CD14-positive monocyte (primary cell): ENCODE data around the gene POLR3G. TPM values are rescaled to one million over a fixed set of nuclear protein-coding genes. Genes with fewer than 3 reads are reported as not detected.

Experiments used
- DNase-seq, 3 donors: peaks; one replicate each; pipeline ENCODE4 v3.0.0-alpha.2; 2011 to 2022
- H2AFZ ChIP-seq: 2 replicates; pipeline ENCODE4 v1.6.0; 2012; ENCODE audit warnings: mild to moderate bottlenecking, low read depth, low read length, inconsistent platforms; ENCODE audit not compliant: insufficient read depth, poor library complexity, severe bottlenecking
- H3K27ac ChIP-seq, 2 donors: 1 replicate in 1 of 2; 2 replicates in 1 of 2; pipeline ENCODE4 v1.5.1; 2012 to 2013; ENCODE audit warnings: low read length in 2 of 2, control low read depth in 1 of 2, inconsistent platforms in 1 of 2, low read depth in 1 of 2, mild to moderate bottlenecking in 1 of 2
- H3K27me3 ChIP-seq, 2 donors: one replicate each; pipeline versions ENCODE4 v1.6.0 to v1.6.1; 2011 to 2013; ENCODE audit warnings: low read length in 2 of 2; ENCODE audit not compliant: control insufficient read depth in 2 of 2, insufficient read depth in 2 of 2
- H3K36me3 ChIP-seq, 2 donors: replicated peaks in 1 of 2; 1 replicate in 1 of 2; 2 replicates in 1 of 2; pipeline versions ENCODE4 v1.5.1 to v1.6.1; 2012 to 2013; ENCODE audit warnings: low read length in 2 of 2, control low read depth in 1 of 2, inconsistent platforms in 1 of 2, mild to moderate bottlenecking in 1 of 2; ENCODE audit not compliant: insufficient read depth in 2 of 2, control insufficient read depth in 1 of 2
- H3K4me1 ChIP-seq, 2 donors: 1 replicate in 1 of 2; 2 replicates in 1 of 2; pipeline versions ENCODE4 v1.5.1 to v1.6.1; 2012 to 2013; ENCODE audit warnings: low read length in 2 of 2, control low read depth in 1 of 2, inconsistent platforms in 1 of 2, mild to moderate bottlenecking in 1 of 2, moderate library complexity in 1 of 2; ENCODE audit not compliant: insufficient read depth in 2 of 2, control insufficient read depth in 1 of 2
- H3K4me2 ChIP-seq: replicated peaks from 2 replicates; pipeline ENCODE3; 2012; ENCODE audit warnings: low read length, moderate library complexity, mild to moderate bottlenecking; ENCODE audit not compliant: poor library complexity, severe bottlenecking; ENCODE audit errors: extremely low read depth
- H3K4me3 ChIP-seq, 3 experiments: fragments of 200-600 bp in 1 of 3; sonication (generic) in 1 of 3; replicated peaks in 1 of 3; 1 replicate in 2 of 3; 2 replicates in 1 of 3; pipeline ENCODE4 v1.5.1; 2011 to 2013; ENCODE audit warnings: low read length in 3 of 3, mild to moderate bottlenecking in 3 of 3, control low read depth in 2 of 3, low read depth in 2 of 3, inconsistent platforms in 1 of 3, moderate library complexity in 1 of 3
- H3K79me2 ChIP-seq: 2 replicates; pipeline ENCODE4 v1.6.0; 2012; ENCODE audit warnings: mild to moderate bottlenecking, control low read depth, inconsistent platforms, low read length, moderate library complexity; ENCODE audit not compliant: insufficient read depth
- H3K9ac ChIP-seq: 2 replicates; pipeline ENCODE4 v1.6.0; 2017; ENCODE audit warnings: low read length, mild to moderate bottlenecking; ENCODE audit not compliant: insufficient read depth, poor library complexity, severe bottlenecking
- H3K9me3 ChIP-seq, 2 donors: replicated peaks in 1 of 2; 1 replicate in 1 of 2; 2 replicates in 1 of 2; pipeline versions ENCODE4 v1.5.1 to v1.6.1; 2012 to 2013; ENCODE audit warnings: low read length in 2 of 2, control low read depth in 1 of 2; ENCODE audit not compliant: control insufficient read depth in 1 of 2, insufficient read depth in 1 of 2
- H4K20me1 ChIP-seq: 2 replicates; pipeline ENCODE4 v1.6.0; 2012; ENCODE audit warnings: mild to moderate bottlenecking, low read length, control low read depth, moderate library complexity; ENCODE audit not compliant: insufficient read depth
- H3K27ac Mint-ChIP-seq, 7 donors: one replicate each; pipeline ENCODE4 v1.8.0; 2020; ENCODE audit warnings: mild to moderate bottlenecking in 7 of 7, mixed read lengths in 7 of 7, moderate library complexity in 6 of 7, inconsistent platforms in 2 of 7
- H3K27me3 Mint-ChIP-seq, 3 donors: one replicate each; pipeline ENCODE4 v1.8.0; 2021 to 2022; ENCODE audit warnings: low read depth in 3 of 3, mild to moderate bottlenecking in 3 of 3, mixed read lengths in 3 of 3, moderate library complexity in 3 of 3, inconsistent platforms in 1 of 3
- H3K36me3 Mint-ChIP-seq, 2 donors: one replicate each; pipeline ENCODE4 v1.8.0; 2020; ENCODE audit warnings: mixed read lengths in 2 of 2, inconsistent platforms in 1 of 2, mild to moderate bottlenecking in 1 of 2
- H3K4me1 Mint-ChIP-seq: one replicate; pipeline ENCODE4 v1.8.0; 2020; ENCODE audit warnings: mild to moderate bottlenecking, mixed read lengths
- H3K4me3 Mint-ChIP-seq, 2 donors: one replicate each; pipeline ENCODE4 v1.8.0; 2020; ENCODE audit warnings: mild to moderate bottlenecking in 2 of 2, mixed read lengths in 2 of 2, moderate library complexity in 1 of 2
- H3K9me3 Mint-ChIP-seq, 7 donors: one replicate each; pipeline ENCODE4 v1.8.0; 2020 to 2022; ENCODE audit warnings: mixed read lengths in 7 of 7, mild to moderate bottlenecking in 6 of 7, moderate library complexity in 6 of 7, inconsistent platforms in 2 of 7
- CTCF ChIP-seq: fragments of 200-600 bp; IDR thresholded peaks from one replicate; pipeline ENCODE4 v1.8.0; 2022; ENCODE audit warnings: antibody characterized with exemption, mild to moderate bottlenecking
- WGBS: methylation state at CpG from one replicate; pipeline ENCODE4 v1.1.5; 2013; ENCODE audit warnings: missing lambda C conversion rate; ENCODE audit not compliant: insufficient coverage; 5-methylcytosine and 5-hydroxymethylcytosine counted together
- intact Hi-C, 2 donors: fragments of 100-400 bp; cut with micrococcal nuclease; formaldehyde crosslinking; loops; one replicate each; pipeline versions ENCODE4 v1.15.0 to v1.15.1; 2023
- polyA plus RNA-seq, 3 donors: library from polyadenylated mRNA; depleted of rRNA in 1 of 3; unstranded in 2 of 3; stranded (reverse) in 1 of 3; fragments of 300-500 nt in 2 of 3; fragments of >200 nt in 1 of 3; fragmentation: Illumina TruSeq in 2 of 3; gene quantifications; 1 replicate in 2 of 3; 2 replicates in 1 of 3; pipeline ENCODE4 v1.2.3, GENCODE V29; 2012 to 2021

Gene POLR3G
- polyA plus RNA-seq, 3 donors, result 0.07 to 0.36 (median 0.13) TPM

- Mint-ChIP-seq H3K9me3 (peaks cover 0 to 4% (median 3%) of the 10 kb centered on the region in 7 donors), H3K36me3 (no peaks in the 10 kb centered on the region), H3K4me1 (peaks cover 19% of the 10 kb centered on the region), H3K27ac (peak overlapping the region in 1 of 7 donors; percentile 30), H3K4me3 (peak overlapping the region in 1 of 2 donors; percentile 8), H3K27me3 (peaks cover 15 to 21% (median 20%) of the 10 kb centered on the region in 3 donors)
- 60% methylated on average over 1 of the region's 2 CpGs for WGBS
- H2AFZ ChIP-seq, result no peak overlapping the region
- DNase-seq, result no peak
- H3K27me3 ChIP-seq, result peaks cover 28 to 29% of the 10 kb centered on the region in 2 donors
- H3K4me2 ChIP-seq, result no peak overlapping the region
- no peak overlapping the region for H3K9ac ChIP-seq
- peaks cover 5 to 7% of the 10 kb centered on the region in 2 donors for H3K4me1 ChIP-seq
- TF ChIP-seq CTCF, result no peak
- no peak overlapping the region for H3K27ac ChIP-seq
- H3K9me3 ChIP-seq, result peaks cover 0 to 3% of the 10 kb centered on the region in 2 donors
- intact Hi-C loops, result no loop called here
- H3K79me2 ChIP-seq, result no peaks in the 10 kb centered on the region
- no peak overlapping the region for H3K4me3 ChIP-seq
- H3K36me3 ChIP-seq, result no peaks in the 10 kb centered on the region
- no peaks in the 10 kb centered on the region for H4K20me1 ChIP-seq
These were observed 75.1 kb downstream of the POLR3G start for GRCh38 chr5:90549729-90550275.

- H3K27me3 Mint-ChIP-seq, result peaks cover 24 to 32% (median 31%) of the 10 kb centered on the region in 3 donors
- Histone ChIP-seq H3K4me2 (no peak overlapping the region), H2AFZ (no peak overlapping the region), H3K4me1 (peaks cover 5 to 7% of the 10 kb centered on the region in 2 donors), H3K9ac (no peak overlapping the region), H3K79me2 (no peaks in the 10 kb centered on the region), H3K9me3 (peaks cover 0 to 3% of the 10 kb centered on the region in 2 donors), H3K4me3 (no peak overlapping the region), H4K20me1 (no peaks in the 10 kb centered on the region), H3K27ac (no peak overlapping the region), H3K36me3 (no peaks in the 10 kb centered on the region), H3K27me3 (peaks cover 38 to 40% of the 10 kb centered on the region in 2 donors)
- H3K36me3 Mint-ChIP-seq, result no peaks in the 10 kb centered on the region
- H3K9me3 Mint-ChIP-seq, result peaks cover 0 to 4% (median 3%) of the 10 kb centered on the region in 7 donors
- TF ChIP-seq CTCF, result no peak
- WGBS, result no CpG with 5 or more reads among the region's 3 CpGs
- no peak overlapping the region for H3K4me3 Mint-ChIP-seq
- no peak overlapping the region for H3K27ac Mint-ChIP-seq
- intact Hi-C loops, result no loop called here
- peak in 1 of 3 donors; percentile 7 for DNase-seq
- H3K4me1 Mint-ChIP-seq, result peaks cover 19% of the 10 kb centered on the region
These were observed 76.3 kb downstream of the POLR3G start for GRCh38 chr5:90550963-90551362.
